ENCODE measurements around the gene ANO2.

ANO2 gene

GRCh38 chr12:5514016-5514415, 431.0 kb downstream of the ANO2 start:
- DNase-seq (ENCODE audit: low spot score), result no peak

GRCh38 chr12:5513406-5513805, 431.7 kb downstream of the ANO2 start:
- DNase-seq (ENCODE audit: low spot score), result no peak

Data from cerebellar cortex (tissue), 1 donor.